ENCODE data around the gene SHPK. TPM values are rescaled to one million over a fixed set of nuclear protein-coding genes. Genes with fewer than 3 reads are reported as not detected.

Gene SHPK
- total RNA-seq, 1 donor from 2014 or later, result 21.8 TPM

- Mint-ChIP-seq H3K9me3 (no peaks in the 10 kb centered on the region), H3K27me3 (ENCODE audit: low read depth) (no peaks in the 10 kb centered on the region), H3K4me3 (peak overlapping the region; percentile 93), H3K4me1 (peaks cover 32% of the 10 kb centered on the region), H3K27ac (ENCODE audit: unreplicated experiment) (no peak overlapping the region), H3K36me3 (ENCODE audit: low read depth) (no peaks in the 10 kb centered on the region)
- no peak for TF ChIP-seq CTCF (conservative IDR thresholded peaks at IDR 0.05)
- DNase-seq (ENCODE audit: low read depth, low spot score), result no peak
These were observed 30.5 kb upstream of the SHPK start for GRCh38 chr17:3666516-3666915.

DNA sequence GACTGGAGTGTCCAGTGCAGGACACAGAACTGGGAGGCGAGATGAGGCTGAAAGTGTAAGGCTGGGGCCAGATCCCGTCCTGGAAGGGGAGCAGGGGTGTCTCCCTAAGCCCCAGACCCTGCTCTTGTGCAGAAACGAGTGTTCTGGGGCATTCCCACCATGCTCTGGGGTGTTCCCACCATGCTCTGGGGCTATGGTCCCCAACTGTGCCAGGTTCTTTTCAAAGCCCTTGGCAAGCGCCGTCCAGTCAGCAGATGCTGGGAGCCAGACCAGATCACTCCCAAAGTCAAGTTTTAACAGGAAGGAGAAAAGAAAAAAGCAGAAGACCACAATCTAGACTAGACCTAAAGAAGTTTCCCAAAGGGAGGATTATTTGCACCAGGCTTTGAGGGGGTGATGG, 29.8 kb upstream of the SHPK start:
- H3K27ac Mint-ChIP-seq (ENCODE audit: unreplicated experiment), result peak overlapping the region; percentile 83
- no peaks in the 10 kb centered on the region for H3K27me3 Mint-ChIP-seq (ENCODE audit: low read depth)
- H3K36me3 Mint-ChIP-seq (ENCODE audit: low read depth), result no peaks in the 10 kb centered on the region
- peak overlapping the region; percentile 93 for H3K4me3 Mint-ChIP-seq
- TF ChIP-seq CTCF (conservative IDR thresholded peaks at IDR 0.05), result no peak
- no peaks in the 10 kb centered on the region for H3K9me3 Mint-ChIP-seq
- H3K4me1 Mint-ChIP-seq, result peaks cover 32% of the 10 kb centered on the region
- no peak for DNase-seq (ENCODE audit: low read depth, low spot score)

- Mint-ChIP-seq H3K27ac (ENCODE audit: unreplicated experiment) (peak overlapping the region; percentile 62), H3K27me3 (ENCODE audit: low read depth) (no peaks in the 10 kb centered on the region), H3K9me3 (no peaks in the 10 kb centered on the region), H3K4me3 (peak overlapping the region; percentile 68), H3K4me1 (peaks cover 22% of the 10 kb centered on the region), H3K36me3 (ENCODE audit: low read depth) (no peaks in the 10 kb centered on the region)
- no peak for TF ChIP-seq CTCF (conservative IDR thresholded peaks at IDR 0.05)
- DNase-seq (ENCODE audit: low read depth, low spot score), result no peak
These were observed 27.3 kb upstream of the SHPK start for GRCh38 chr17:3663102-3664011.

DNA sequence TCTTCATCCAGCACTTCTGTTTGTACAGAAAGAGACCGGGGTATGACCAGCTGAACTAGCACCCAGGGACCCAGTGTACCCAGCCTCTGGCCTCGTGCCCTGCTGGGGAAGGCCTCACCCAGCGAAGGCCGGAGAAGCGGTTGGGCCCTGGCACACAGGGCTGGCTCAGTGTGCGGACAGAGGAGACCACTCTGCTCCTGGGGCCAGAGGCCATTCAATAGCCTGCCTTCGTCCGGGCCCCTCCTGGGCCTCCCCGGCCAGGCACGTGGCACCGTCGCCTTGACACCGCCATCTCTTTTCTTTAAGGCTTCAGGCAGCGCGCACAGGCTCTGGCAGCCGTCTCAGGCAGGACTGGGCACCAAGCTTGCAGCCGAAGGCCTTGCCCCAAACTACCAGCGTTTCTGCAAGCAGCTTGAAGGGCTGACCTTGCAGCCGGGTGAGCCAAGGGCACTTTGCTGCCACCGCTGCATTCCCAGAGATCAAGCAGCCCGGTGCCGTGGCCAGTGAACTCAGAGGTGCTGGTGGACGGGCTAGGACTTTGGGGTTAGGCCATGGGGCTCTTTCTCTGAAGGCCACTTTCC, 24.4 kb upstream of the SHPK start:
- Mint-ChIP-seq H3K9me3 (no peaks in the 10 kb centered on the region), H3K4me3 (no peak overlapping the region), H3K36me3 (ENCODE audit: low read depth) (no peaks in the 10 kb centered on the region), H3K27ac (ENCODE audit: unreplicated experiment) (no peak overlapping the region), H3K4me1 (peaks cover 9% of the 10 kb centered on the region), H3K27me3 (ENCODE audit: low read depth) (no peaks in the 10 kb centered on the region)
- DNase-seq (ENCODE audit: low read depth, low spot score), result no peak
- TF ChIP-seq CTCF (conservative IDR thresholded peaks at IDR 0.05), result no peak

- no peaks in the 10 kb centered on the region for H3K36me3 Mint-ChIP-seq (ENCODE audit: low read depth)
- no peak overlapping the region for H3K27ac Mint-ChIP-seq (ENCODE audit: unreplicated experiment)
- TF ChIP-seq CTCF (conservative IDR thresholded peaks at IDR 0.05), result no peak
- H3K27me3 Mint-ChIP-seq (ENCODE audit: low read depth), result no peaks in the 10 kb centered on the region
- H3K9me3 Mint-ChIP-seq, result no peaks in the 10 kb centered on the region
- peaks cover 3% of the 10 kb centered on the region for H3K4me1 Mint-ChIP-seq
- DNase-seq (ENCODE audit: low read depth, low spot score), result no peak
- no peak overlapping the region for H3K4me3 Mint-ChIP-seq
These were observed 23.6 kb upstream of the SHPK start for GRCh38 chr17:3659541-3660111.

All from neural crest cell (in vitro differentiated cells).